HG02852 (cell line): ENCODE measurements around the gene PSMB7.

Source experiments
- ATAC-seq: cut with Tn5 transposase; IDR thresholded peaks from one replicate; pipeline ENCODE4 v1.9.1; 2021; ENCODE audit warnings: mild to moderate bottlenecking, moderate library complexity; ENCODE audit not compliant: unreplicated experiment

PSMB7 gene

GRCh38 chr9:124306098-124306735, 109.0 kb downstream of the PSMB7 start:
- no peak for ATAC-seq

- ATAC-seq: no peak
Observed at GRCh38 chr9:124304285-124304684, 111.0 kb downstream of the PSMB7 start.

GRCh38 chr9:124303762-124304161, 111.5 kb downstream of the PSMB7 start:
- no peak for ATAC-seq
